GM12878 (cell line): Measurements from ENCODE around the gene RAB35. TPM values are rescaled to one million over a fixed set of nuclear protein-coding genes. Genes with fewer than 3 reads are reported as not detected.

Experiments used
- ATAC-seq: fragments of 200-7000 bp; cut with Tn5 transposase; 3 replicates; pipeline ENCODE4 v1.9.1; 2020; ENCODE audit warnings: mild to moderate bottlenecking, moderate library complexity
- BruUV-seq: library from RNA; stranded (reverse); fragments of 400-500 nt; replicated peaks from 2 replicates; lab custom pipeline; 2021; lab: Mats Ljungman, UMichigan
- CTCF ChIA-PET: fragments of 300-600 bp; sonication (Branson Sonifier 250); formaldehyde crosslinking; extraction: SDS; loops from one replicate; lab custom pipeline; 2021; ENCODE audit warnings: inconsistent platforms; lab: Yijun Ruan, JAX
- POLR2A ChIA-PET: fragments of 350-600 bp; formaldehyde crosslinking; extraction: SDS; loops from one replicate; lab custom pipeline; 2021; ENCODE audit warnings: inconsistent platforms; lab: Charles Lee
- RAD21 ChIA-PET: fragments of 300-600 bp; sonication (Branson Sonifier 250); formaldehyde crosslinking; loops from one replicate; lab custom pipeline; 2023; ENCODE audit warnings: antibody characterized with exemption; ENCODE audit not compliant: unreplicated experiment; lab: Charles Lee
- SMC1A ChIA-PET: fragments of 300-600 bp; sonication (Branson Sonifier 250); formaldehyde crosslinking; loops from one replicate; lab custom pipeline; 2023; ENCODE audit not compliant: unreplicated experiment, uncharacterized antibody; lab: Charles Lee
- DNase-seq: peaks from one replicate; pipeline ENCODE4 v3.0.0-alpha.2; 2011; ENCODE audit warnings: low read depth, low spot score
- FAIRE-seq: peaks from 3 replicates; lab custom pipeline; 2011; peaks lifted over from hg19 to GRCh38; lab: Jason Lieb, UNC
- H2AFZ ChIP-seq: 2 replicates; pipeline ENCODE4 v1.6.0; 2011; ENCODE audit warnings: low read depth, low read length, control low read depth; ENCODE audit not compliant: control insufficient read depth
- H3K27ac ChIP-seq: 2 replicates; pipeline ENCODE4 v1.5.1; 2011; ENCODE audit warnings: control low read depth; ENCODE audit not compliant: control insufficient read depth, insufficient read depth
- H3K27me3 ChIP-seq, 2 experiments: replicated peaks in 1 of 2; 2 replicates each; pipeline versions ENCODE4 v1.6.0 to v1.6.1; 2011; ENCODE audit warnings: low read length in 1 of 2; ENCODE audit not compliant: control insufficient read depth in 2 of 2, insufficient read depth in 2 of 2
- H3K36me3 ChIP-seq, 2 experiments: 2 replicates each; pipeline ENCODE4 v1.5.1; 2011; ENCODE audit warnings: low read length in 1 of 2; ENCODE audit not compliant: control insufficient read depth in 2 of 2, insufficient read depth in 2 of 2
- H3K4me1 ChIP-seq: 2 replicates; pipeline ENCODE4 v1.6.1; 2011; ENCODE audit warnings: mild to moderate bottlenecking, low read length, moderate library complexity, mixed read lengths; ENCODE audit not compliant: control insufficient read depth, insufficient read depth
- H3K4me2 ChIP-seq: 2 replicates; pipeline ENCODE4 v1.6.0; 2011; ENCODE audit warnings: control low read depth; ENCODE audit not compliant: control insufficient read depth, insufficient read depth
- H3K4me3 ChIP-seq: fragments of 200-600 bp; sonication (generic); 2 replicates; pipeline ENCODE4 v1.5.1; 2016
- H3K79me2 ChIP-seq: 2 replicates; pipeline ENCODE4 v1.6.0; 2011; ENCODE audit warnings: low read length; ENCODE audit not compliant: control insufficient read depth, insufficient read depth
- H3K9ac ChIP-seq: 2 replicates; pipeline ENCODE4 v1.8.0; 2011; ENCODE audit warnings: low read length, control low read depth, mixed read lengths; ENCODE audit not compliant: control insufficient read depth, insufficient read depth
- H3K9me3 ChIP-seq: replicated peaks from 3 replicates; pipeline ENCODE4 v1.5.1; 2011; ENCODE audit warnings: mild to moderate bottlenecking, low read length; ENCODE audit not compliant: control insufficient read depth, insufficient read depth
- H4K20me1 ChIP-seq: 2 replicates; pipeline ENCODE4 v1.6.0; 2011; ENCODE audit not compliant: control insufficient read depth, insufficient read depth
- CBFB ChIP-seq: IDR thresholded peaks from 2 replicates; pipeline ENCODE4 v1.6.1; 2016; ENCODE audit warnings: antibody characterized with exemption, low read depth
- CBX3 ChIP-seq: fragments of 200-600 bp; sonication (generic); IDR thresholded peaks from 2 replicates; pipeline ENCODE4 v1.6.1; 2016; ENCODE audit warnings: low read depth, borderline replicate concordance
- CREB1 ChIP-seq: IDR thresholded peaks from 2 replicates; pipeline ENCODE4 v1.6.1; 2012; ENCODE audit warnings: low read depth, mild to moderate bottlenecking, inconsistent platforms
- ESRRA ChIP-seq: IDR thresholded peaks from 2 replicates; pipeline ENCODE4 v1.6.1; 2012; ENCODE audit warnings: mild to moderate bottlenecking, low read length, improper control_type of control experiment
- ETV6 ChIP-seq, 2 experiments: fragments of 450-650 bp in 1 of 2; IDR thresholded peaks in 1 of 2; conservative IDR thresholded peaks in 1 of 2; 2 replicates each; pipeline ENCODE4 v1.6.1; 2014; ENCODE audit warnings: antibody characterized with exemption in 1 of 2, borderline replicate concordance in 1 of 2, low read depth in 1 of 2, mild to moderate bottlenecking in 1 of 2, moderate library complexity in 1 of 2
- IKZF1 ChIP-seq: fragments of 450-650 bp; conservative IDR thresholded peaks from 2 replicates; pipeline ENCODE4 v1.6.1; 2017; ENCODE audit warnings: antibody characterized with exemption, mild to moderate bottlenecking
- MXI1 ChIP-seq: fragments of 150-350 bp; IDR thresholded peaks from 2 replicates; pipeline ENCODE4 v1.6.1; 2011; ENCODE audit warnings: low read depth, mild to moderate bottlenecking, inconsistent platforms, low read length, improper control_type of control experiment
- PAX5 ChIP-seq: IDR thresholded peaks from 2 replicates; pipeline ENCODE4 v1.6.1; 2011; ENCODE audit warnings: low read depth, low read length, borderline replicate concordance
- ZSCAN29 ChIP-seq: fragments of 450-650 bp; IDR thresholded peaks from 2 replicates; pipeline ENCODE4 v1.6.1; 2017; ENCODE audit warnings: mild to moderate bottlenecking, moderate library complexity
- WGBS: methylation state at CpG from one replicate; pipeline ENCODE4 v1.1.6; 2016; ENCODE audit warnings: low lambda C conversion rate; ENCODE audit not compliant: insufficient replicate concordance, insufficient coverage; ENCODE audit errors: missing lambda C conversion rate; 5-methylcytosine and 5-hydroxymethylcytosine counted together
- in situ Hi-C: fragments of 300-500 bp; cut with MboI; formaldehyde crosslinking; loops from 9 replicates; pipeline ENCODE4 v1.14.3; 2018; ENCODE audit warnings: mixed read lengths
- intact Hi-C: fragments of 100-400 bp; cut with micrococcal nuclease; formaldehyde crosslinking; loops from one replicate; pipeline ENCODE4 v1.14.2; 2022; ENCODE audit not compliant: unreplicated experiment
- polyA plus RNA-seq, 11 experiments: library from polyadenylated mRNA; depleted of rRNA in 4 of 11; unstranded in 6 of 11; stranded (reverse) in 5 of 11; fragments of >200 nt; fragmentation: Nextera tagmentation in 4 of 11; fragmentation: Illumina TruSeq in 1 of 11; extraction: Ambion mirVana in 4 of 11; extraction: Trizol in 1 of 11; gene quantifications; 1 replicate in 1 of 11; 2 replicates in 10 of 11; pipeline versions ENCODE4 v1.2.1 to v1.2.3, GENCODE V29; 2011 to 2016; ENCODE audit warnings: inconsistent platforms in 2 of 11, missing spikeins in 2 of 11, low read depth in 1 of 11
- total RNA-seq, 4 experiments: library from RNA; depleted of rRNA in 3 of 4; stranded (reverse); fragments of >200 nt in 3 of 4; fragmentation: Illumina TruSeq in 1 of 4; extraction: Trizol in 1 of 4; gene quantifications; 2 replicates each; pipeline versions ENCODE4 v1.2.1 to v1.2.3, GENCODE V29; 2013 to 2021
- TF ChIP-seq, protein P1 (sequence below): IDR thresholded peaks from 2 replicates; pipeline ENCODE4 v1.6.1; 2012; ENCODE audit warnings: improper control_type of control experiment, low read depth, low read length; ENCODE audit not compliant: insufficient replicate concordance
- TF ChIP-seq, protein P2 (sequence below): fragments of 450-650 bp; formaldehyde crosslinking; IDR thresholded peaks from 2 replicates; pipeline ENCODE4 v1.4.0; 2022; ENCODE audit warnings: mild to moderate bottlenecking, moderate library complexity
- TF ChIP-seq, protein P3 (sequence below): fragments of 450-650 bp; formaldehyde crosslinking; IDR thresholded peaks from 2 replicates; pipeline ENCODE4 v1.5.0; 2022; ENCODE audit warnings: mild to moderate bottlenecking, missing genetic modification characterization
- TF ChIP-seq, protein P4 (sequence below): IDR thresholded peaks from 2 replicates; pipeline ENCODE4 v1.6.1; 2012; ENCODE audit warnings: low read depth, low read length, improper control_type of control experiment

The RAB35 gene
- total and polyA plus RNA-seq, 10 of the 15 experiments (the other 5 are each of a cell fraction or from before 2014, with no cell fraction given): 0.76 to 99.2 (median 43.8) TPM

DNA sequence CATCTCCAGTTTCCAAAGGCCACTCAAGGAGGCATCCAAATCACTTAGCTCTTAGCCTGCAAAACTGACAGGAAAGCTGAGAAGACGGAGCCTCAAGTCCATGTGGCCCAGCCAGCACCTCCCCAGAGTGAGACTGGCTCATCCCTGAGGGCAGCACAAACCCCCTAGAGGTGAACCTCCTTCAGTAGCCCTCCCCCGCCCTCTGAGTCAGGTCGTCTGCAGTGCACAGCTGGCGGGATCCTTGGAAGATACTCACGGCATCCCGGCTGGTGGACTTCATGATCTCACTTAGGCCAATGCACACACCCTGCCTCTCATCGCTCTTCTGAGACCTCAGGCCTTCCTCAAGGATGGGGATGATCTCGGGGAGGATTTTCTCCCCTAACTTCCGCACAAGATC lies 24.1 kb upstream of the RAB35 start:
- H3K9ac ChIP-seq: no peak overlapping the region
- intact Hi-C loops: no loop called here
- FAIRE-seq: no peak
- in situ Hi-C loops: no loop called here
- no peaks in the 10 kb centered on the region for H3K27me3 ChIP-seq
- no peak overlapping the region for H2AFZ ChIP-seq
- H3K4me3 ChIP-seq: no peak overlapping the region
- no peak for DNase-seq
- no peaks in the 10 kb centered on the region for H3K79me2 ChIP-seq
- WGBS: 91% methylated on average over 9 of the region's 9 CpGs
- TF ChIP-seq MXI1: no peak
- TF ChIP-seq, protein P1, sequence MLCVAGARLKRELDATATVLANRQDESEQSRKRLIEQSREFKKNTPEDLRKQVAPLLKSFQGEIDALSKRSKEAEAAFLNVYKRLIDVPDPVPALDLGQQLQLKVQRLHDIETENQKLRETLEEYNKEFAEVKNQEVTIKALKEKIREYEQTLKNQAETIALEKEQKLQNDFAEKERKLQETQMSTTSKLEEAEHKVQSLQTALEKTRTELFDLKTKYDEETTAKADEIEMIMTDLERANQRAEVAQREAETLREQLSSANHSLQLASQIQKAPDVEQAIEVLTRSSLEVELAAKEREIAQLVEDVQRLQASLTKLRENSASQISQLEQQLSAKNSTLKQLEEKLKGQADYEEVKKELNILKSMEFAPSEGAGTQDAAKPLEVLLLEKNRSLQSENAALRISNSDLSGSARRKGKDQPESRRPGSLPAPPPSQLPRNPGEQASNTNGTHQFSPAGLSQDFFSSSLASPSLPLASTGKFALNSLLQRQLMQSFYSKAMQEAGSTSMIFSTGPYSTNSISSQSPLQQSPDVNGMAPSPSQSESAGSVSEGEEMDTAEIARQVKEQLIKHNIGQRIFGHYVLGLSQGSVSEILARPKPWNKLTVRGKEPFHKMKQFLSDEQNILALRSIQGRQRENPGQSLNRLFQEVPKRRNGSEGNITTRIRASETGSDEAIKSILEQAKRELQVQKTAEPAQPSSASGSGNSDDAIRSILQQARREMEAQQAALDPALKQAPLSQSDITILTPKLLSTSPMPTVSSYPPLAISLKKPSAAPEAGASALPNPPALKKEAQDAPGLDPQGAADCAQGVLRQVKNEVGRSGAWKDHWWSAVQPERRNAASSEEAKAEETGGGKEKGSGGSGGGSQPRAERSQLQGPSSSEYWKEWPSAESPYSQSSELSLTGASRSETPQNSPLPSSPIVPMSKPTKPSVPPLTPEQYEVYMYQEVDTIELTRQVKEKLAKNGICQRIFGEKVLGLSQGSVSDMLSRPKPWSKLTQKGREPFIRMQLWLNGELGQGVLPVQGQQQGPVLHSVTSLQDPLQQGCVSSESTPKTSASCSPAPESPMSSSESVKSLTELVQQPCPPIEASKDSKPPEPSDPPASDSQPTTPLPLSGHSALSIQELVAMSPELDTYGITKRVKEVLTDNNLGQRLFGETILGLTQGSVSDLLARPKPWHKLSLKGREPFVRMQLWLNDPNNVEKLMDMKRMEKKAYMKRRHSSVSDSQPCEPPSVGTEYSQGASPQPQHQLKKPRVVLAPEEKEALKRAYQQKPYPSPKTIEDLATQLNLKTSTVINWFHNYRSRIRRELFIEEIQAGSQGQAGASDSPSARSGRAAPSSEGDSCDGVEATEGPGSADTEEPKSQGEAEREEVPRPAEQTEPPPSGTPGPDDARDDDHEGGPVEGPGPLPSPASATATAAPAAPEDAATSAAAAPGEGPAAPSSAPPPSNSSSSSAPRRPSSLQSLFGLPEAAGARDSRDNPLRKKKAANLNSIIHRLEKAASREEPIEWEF: no peak
- TF ChIP-seq, protein P2, sequence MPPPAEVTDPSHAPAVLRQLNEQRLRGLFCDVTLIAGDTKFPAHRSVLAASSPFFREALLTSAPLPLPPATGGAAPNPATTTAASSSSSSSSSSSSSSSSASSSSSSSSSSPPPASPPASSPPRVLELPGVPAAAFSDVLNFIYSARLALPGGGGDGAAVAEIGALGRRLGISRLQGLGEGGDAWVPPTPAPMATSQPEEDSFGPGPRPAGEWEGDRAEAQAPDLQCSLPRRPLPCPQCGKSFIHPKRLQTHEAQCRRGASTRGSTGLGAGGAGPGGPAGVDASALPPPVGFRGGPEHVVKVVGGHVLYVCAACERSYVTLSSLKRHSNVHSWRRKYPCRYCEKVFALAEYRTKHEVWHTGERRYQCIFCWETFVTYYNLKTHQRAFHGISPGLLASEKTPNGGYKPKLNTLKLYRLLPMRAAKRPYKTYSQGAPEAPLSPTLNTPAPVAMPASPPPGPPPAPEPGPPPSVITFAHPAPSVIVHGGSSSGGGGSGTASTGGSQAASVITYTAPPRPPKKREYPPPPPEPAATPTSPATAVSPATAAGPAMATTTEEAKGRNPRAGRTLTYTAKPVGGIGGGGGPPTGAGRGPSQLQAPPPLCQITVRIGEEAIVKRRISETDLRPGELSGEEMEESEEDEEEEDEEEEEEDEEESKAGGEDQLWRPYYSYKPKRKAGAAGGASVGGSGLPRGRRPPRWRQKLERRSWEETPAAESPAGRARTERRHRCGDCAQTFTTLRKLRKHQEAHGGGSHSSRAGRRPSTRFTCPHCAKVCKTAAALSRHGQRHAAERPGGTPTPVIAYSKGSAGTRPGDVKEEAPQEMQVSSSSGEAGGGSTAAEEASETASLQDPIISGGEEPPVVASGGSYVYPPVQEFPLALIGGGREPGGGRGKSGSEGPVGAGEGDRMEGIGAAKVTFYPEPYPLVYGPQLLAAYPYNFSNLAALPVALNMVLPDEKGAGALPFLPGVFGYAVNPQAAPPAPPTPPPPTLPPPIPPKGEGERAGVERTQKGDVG (CRISPR knock-in tag): no peak
- TF ChIP-seq, protein P3, sequence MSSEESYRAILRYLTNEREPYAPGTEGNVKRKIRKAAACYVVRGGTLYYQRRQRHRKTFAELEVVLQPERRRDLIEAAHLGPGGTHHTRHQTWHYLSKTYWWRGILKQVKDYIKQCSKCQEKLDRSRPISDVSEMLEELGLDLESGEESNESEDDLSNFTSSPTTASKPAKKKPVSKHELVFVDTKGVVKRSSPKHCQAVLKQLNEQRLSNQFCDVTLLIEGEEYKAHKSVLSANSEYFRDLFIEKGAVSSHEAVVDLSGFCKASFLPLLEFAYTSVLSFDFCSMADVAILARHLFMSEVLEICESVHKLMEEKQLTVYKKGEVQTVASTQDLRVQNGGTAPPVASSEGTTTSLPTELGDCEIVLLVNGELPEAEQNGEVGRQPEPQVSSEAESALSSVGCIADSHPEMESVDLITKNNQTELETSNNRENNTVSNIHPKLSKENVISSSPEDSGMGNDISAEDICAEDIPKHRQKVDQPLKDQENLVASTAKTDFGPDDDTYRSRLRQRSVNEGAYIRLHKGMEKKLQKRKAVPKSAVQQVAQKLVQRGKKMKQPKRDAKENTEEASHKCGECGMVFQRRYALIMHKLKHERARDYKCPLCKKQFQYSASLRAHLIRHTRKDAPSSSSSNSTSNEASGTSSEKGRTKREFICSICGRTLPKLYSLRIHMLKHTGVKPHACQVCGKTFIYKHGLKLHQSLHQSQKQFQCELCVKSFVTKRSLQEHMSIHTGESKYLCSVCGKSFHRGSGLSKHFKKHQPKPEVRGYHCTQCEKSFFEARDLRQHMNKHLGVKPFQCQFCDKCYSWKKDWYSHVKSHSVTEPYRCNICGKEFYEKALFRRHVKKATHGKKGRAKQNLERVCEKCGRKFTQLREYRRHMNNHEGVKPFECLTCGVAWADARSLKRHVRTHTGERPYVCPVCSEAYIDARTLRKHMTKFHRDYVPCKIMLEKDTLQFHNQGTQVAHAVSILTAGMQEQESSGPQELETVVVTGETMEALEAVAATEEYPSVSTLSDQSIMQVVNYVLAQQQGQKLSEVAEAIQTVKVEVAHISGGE (CRISPR knock-in tag): no peak
- no peak for TF ChIP-seq PAX5
- no peak for TF ChIP-seq ZSCAN29
- TF ChIP-seq CREB1: no peak
- TF ChIP-seq ESRRA: no peak
- TF ChIP-seq CBFB: no peak
- TF ChIP-seq, protein P4, sequence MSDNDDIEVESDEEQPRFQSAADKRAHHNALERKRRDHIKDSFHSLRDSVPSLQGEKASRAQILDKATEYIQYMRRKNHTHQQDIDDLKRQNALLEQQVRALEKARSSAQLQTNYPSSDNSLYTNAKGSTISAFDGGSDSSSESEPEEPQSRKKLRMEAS: no peak
- TF ChIP-seq ETV6 (conservative IDR thresholded peaks at IDR 0.05 in 1 of 2, IDR thresholded peaks at IDR 0.05 in 1 of 2; ENCODE audit: borderline replicate concordance in 1 of 2, low read depth in 1 of 2): no peak
- no peak for TF ChIP-seq IKZF1
- no peak for TF ChIP-seq CBX3
- ATAC-seq: no peak
- ChIA-PET POLR2A (no interaction called here), RAD21 (no interaction called here), SMC1A (no interaction called here), CTCF (no interaction called here)
- H3K27ac ChIP-seq: no peak overlapping the region
- no TSS peak for BruUV-seq
- H3K9me3 ChIP-seq: no peaks in the 10 kb centered on the region
- no peak overlapping the region for H3K4me2 ChIP-seq
- no peaks in the 10 kb centered on the region for H4K20me1 ChIP-seq
- no peaks in the 10 kb centered on the region for H3K4me1 ChIP-seq
- H3K36me3 ChIP-seq: peaks cover 52 to 57% of the 10 kb centered on the region in 2 experiments
